ENCODE data around the gene SKIL.

Gene SKIL

DNA sequence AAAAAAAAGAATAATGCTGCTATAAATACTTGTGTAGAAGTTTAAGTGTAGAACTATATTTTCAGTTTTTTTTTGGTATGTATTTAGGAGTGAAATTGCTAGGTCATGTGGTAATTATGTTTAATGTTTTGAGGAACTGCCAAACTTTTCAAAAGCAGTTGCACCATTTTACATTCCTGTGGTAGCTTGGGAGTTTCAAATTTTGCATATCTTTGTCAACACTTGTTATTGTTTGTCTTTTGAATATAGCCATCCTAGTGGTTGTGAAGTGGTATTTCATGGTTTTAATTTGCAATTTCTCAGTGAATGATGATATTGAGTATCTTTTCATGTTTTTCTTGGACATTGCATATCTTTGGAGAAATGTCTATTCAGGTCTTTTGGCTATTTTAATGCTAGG, 30.4 kb downstream of the SKIL start:
- in situ Hi-C loops (cut with MboI; ENCODE audit: low sequenced_read_pairs), result no loop called here

DNA sequence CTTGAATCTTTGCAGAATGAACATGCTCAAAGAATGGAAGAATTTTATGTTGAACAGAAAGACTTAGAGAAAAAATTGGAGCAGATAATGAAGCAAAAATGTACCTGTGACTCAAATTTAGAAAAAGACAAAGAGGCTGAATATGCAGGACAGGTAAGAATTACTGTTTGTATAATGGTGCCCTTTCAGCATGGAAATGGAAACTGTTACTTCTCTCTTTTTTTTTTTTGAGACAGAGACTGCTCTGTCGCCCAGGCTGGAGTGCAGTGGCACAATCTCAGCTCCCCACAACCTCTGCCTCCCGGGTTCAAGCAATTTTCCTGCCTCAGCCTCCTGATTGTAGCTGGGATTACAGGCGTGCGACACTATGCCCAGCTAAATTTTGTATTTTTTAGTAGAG, 33.6 kb downstream of the SKIL start:
- in situ Hi-C loops (cut with MboI; ENCODE audit: low sequenced_read_pairs), result no loop called here

DNA sequence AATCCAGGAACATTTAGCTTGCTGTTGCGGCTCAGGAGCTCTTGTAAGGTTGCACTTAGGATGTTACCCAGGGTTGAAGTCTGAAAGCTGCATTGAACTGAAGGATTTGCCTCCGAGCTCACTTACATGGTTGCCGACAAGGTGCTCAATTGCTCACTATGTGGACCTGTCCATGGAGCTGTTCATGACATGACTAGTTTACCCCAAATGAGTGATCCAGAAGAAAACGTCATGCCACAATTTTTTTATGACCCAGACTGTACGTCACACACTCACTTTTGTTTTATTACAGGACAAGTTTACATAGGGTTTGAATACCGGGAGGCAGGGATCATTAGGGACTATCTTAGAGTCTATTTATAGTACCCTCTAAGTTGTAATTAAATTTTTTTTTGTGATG, 40.2 kb downstream of the SKIL start:
- in situ Hi-C loops (cut with MboI; ENCODE audit: low sequenced_read_pairs), result no loop called here

DNA sequence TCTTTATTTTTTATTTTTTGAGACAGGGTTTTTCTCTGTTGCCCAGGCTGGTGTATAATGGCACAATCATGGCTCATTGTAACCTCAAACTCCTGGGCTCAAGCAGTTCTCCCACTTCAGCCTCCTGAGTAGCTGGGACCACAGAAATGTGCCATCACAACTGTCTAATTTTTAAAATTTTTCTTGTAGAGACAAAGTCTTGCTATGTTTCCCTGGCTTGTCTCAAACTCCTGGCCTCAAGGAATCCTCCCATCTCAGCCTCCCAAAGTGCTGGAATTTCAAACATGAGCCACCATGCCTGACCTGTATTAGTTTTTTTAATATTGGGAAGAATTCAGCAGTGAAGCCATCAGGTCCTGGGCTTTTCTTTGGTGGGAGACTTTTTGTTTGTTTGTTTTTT, 47.6 kb downstream of the SKIL start:
- in situ Hi-C loops (cut with MboI; ENCODE audit: low sequenced_read_pairs), result no loop called here

DNA sequence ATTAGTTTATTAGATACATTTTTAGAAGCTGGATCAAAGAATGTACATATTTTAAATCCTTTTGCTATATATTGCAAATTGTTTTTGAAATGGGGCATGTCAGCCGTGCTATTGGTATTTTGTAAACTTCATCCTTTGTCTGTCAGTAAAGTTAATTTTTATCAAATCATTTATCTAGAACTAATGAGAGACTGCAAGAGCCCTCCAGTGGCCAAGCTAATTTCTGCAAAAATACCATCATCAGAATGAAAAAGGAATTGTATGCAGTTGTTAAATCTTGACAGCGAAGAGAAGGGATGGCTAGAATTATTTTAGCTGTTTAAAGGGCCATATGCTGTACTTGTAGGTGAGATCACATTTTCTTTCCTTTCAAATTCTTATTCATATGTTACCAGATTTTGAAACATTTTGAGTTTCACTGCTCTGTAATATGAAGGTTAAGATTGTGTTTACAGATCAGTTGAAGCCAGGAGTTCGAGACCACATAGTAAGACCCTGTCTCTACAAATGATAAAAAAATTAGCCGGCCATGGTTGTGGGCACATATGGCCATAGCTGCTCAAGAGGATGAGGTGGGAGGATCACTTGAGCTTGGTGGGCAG, 53.0 kb downstream of the SKIL start:
- in situ Hi-C loops (cut with MboI; ENCODE audit: low sequenced_read_pairs), result no loop called here

DNA sequence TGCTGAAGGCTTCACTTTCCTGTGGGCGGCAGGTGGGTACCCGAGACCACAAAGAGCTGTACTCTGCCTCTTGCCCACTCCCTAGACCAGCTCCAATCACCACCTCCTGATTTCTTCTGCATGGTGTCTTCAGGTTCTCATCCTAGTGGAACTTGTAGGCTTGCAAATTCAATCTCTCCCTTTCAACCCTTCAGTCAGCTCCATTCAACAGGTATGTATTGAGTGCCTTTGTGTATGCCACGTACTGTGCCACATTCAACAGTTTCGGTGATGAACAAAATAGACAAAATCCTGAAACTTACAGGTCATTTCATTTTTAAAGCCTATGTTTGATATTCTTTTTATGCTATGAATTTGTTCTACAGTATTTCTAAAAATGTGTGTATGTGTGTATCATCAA, 55.8 kb downstream of the SKIL start:
- in situ Hi-C loops (cut with MboI; ENCODE audit: low sequenced_read_pairs), result no loop called here

DNA sequence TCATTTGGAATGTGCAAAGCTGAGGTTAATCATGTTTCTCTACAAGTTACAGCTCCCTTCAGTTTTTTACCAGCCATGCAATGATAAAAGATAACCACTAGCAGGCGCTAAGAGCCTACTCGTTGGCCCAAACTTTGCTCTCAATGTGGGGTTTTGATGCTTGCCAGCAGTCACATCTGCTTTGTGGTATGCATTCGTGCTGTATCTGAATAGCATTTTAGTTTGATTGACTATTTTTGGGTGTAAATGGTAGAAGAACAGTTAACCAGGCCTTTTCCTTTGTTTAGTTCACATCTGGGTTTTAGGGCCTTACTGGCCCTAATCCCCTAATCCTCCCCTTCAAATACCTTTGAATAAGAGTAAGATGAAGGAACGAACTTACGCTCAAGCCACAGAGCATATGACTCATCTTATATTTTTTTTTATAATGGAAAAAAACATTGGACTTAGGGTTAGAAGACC, 56.7 kb downstream of the SKIL start:
- in situ Hi-C loops (cut with MboI; ENCODE audit: low sequenced_read_pairs), result no loop called here

DNA sequence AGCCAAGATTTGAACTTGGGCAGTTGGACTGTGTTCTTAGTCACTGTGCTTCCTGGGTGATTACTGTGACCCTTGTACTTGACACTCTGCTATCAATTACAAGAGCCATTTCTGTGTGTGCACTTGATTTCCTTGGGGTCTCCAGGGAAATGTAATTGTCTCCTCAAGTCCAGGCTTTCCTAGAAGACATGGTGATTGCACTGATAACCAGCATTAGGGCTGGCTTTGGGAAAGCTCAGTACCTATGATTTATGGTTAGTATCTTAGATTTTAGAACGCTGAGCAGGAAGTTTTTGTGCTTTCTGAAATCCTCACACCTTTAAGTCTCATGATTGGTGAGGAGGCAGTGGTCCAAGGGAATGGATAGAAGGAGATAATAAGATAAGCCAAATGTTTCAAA, 59.6 kb downstream of the SKIL start:
- in situ Hi-C loops (cut with MboI; ENCODE audit: low sequenced_read_pairs), result no loop called here

DNA sequence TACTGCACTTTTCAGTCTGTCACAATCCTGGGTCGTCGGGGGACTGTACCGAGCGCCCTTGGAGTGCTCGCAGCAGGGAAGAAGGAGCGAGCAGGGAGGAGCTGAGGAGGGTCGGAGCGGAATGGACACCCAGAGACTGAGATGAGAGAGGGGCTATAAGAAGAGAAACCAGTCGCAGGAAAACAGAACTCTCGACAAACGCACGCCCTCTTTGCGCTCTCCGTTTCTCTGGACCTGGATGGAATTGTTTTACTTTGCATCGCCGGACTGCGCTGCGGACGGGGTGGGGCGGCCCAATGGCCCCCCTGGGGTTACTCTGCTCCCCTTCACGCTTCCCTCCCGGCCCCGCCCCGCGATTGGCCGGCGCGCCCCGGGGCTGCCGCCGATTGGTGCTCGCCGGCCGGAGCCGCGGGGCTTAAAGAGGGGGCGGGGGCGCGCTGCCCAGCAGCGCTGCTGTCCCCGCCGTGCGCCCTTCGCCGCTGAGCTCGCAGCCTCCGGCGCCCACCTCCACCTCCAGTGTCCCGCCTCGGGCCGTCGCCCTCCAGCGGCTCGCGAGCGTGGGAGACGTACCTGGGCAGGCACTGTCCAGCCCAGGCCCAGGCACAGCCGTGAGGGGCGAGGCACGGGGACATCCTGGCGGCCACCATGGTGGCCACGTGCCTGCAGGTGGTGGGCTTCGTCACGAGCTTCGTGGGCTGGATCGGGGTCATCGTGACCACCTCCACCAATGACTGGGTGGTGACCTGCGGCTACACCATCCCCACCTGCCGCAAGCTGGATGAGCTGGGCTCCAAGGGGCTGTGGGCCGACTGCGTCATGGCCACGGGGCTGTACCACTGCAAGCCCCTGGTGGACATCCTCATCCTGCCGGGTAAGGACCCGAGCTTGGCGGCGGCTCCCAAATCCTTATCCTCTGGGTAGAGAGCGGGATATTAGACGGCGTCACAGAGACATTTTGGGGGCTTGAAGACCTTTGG, 61.2 kb downstream of the SKIL start, which contains the start of gene CLDN11:
Gene CLDN11 (plus strand): TSS at position 447 of the 977 bp plus-strand sequence. CDS start 199 bp downstream, at position 646.
- in situ Hi-C loops (cut with MboI; ENCODE audit: low sequenced_read_pairs), result no loop called here

DNA sequence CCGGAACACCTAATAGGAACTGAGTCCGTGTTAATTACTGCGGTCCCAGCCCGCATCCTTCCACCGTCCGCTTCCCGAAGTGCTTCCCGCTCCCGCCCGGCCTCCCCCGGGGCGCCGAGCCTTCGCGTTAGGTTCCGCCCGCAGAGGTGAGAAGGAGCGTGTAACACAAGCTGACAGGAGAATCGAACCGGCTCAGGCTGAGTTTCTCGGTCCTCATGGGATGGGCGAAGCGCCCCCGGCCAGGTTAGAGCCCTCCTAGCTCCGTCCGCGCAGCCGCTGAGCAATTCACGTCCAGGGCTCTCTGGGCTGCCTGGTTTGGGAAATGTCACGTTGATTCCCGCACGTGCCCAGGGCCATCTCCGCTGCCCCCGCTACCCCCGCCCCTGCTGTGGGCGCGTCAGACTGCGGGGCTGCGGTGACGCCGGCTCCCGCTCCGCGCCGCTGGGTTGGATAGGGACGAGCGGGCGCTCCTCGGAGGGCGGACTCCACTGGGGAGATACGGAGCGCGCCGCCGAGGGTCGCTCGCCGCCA, 62.1 kb downstream of the SKIL start:
- in situ Hi-C loops (cut with MboI; ENCODE audit: low sequenced_read_pairs), result no loop called here

DNA sequence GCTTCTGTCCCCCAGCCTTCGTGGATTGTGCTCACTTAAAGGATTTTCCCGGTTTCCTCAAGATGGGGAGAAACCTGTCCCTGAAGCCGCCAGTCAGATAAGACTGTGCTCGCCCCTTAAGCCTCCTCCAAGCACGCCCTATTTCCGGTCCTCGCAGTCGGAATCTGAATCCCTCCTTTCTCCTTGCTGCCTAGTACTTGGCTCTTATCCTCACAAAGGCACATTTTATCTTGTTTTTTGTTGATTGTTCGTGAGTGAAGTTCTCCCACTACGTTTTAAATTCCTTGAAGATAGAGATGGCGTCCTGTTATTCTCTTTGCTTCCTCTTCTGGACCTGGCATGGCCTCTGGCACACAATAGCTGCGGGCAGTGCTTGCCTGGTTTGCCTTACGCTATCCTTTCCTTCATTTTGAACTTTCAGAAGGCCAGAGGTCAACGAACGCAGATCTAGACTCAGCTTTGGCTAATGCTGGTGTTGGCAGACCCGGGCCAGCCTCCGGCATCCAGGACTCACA, 62.8 kb downstream of the SKIL start:
- in situ Hi-C loops (cut with MboI; ENCODE audit: low sequenced_read_pairs), result no loop called here

DNA sequence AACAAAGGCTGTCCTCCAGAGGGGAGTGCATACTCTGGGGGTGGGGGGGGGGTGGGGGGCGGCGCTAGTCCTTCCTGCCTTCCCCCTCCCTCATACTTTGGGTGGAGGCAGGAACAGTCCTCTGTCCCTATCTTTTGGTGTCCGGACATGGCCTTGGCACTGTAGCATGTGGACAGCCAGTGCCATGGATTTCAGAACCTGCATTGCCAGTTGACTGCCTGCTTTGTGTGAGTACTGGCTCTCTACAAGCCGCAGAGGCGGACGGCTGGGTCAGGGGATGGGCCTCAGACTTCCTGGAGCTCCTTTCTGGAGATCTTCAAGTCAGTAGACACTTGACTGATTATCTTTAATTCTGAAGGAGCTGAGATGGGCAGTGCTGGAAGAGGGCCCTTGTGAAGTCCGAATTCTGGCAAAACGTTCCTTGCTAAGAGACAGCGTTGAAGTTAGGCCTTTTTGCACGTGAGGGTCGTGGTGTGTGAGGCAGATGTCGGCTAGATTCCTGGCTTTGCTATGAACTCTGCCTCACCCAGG, 63.7 kb downstream of the SKIL start:
- in situ Hi-C loops (cut with MboI; ENCODE audit: low sequenced_read_pairs), result no loop called here

DNA sequence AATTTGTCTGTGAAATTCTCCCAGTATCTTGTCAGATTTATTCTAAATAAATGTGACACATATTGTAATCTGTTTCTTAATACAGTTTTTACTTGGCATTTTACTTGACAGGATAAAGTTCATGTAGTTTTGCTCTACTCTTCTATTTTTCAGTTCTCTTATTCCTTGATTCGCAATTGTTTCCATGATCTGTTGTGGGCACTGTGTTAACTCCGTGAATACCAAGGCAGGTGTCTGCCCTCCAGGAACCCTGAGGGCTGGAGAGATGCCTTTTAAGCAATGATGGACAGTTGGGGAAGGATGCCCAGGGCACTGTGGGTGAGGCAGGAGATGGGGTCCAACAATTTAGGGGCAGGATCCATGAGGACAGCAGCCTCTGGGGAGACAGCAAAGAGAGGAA, 64.2 kb downstream of the SKIL start:
- in situ Hi-C loops (cut with MboI; ENCODE audit: low sequenced_read_pairs), result no loop called here

DNA sequence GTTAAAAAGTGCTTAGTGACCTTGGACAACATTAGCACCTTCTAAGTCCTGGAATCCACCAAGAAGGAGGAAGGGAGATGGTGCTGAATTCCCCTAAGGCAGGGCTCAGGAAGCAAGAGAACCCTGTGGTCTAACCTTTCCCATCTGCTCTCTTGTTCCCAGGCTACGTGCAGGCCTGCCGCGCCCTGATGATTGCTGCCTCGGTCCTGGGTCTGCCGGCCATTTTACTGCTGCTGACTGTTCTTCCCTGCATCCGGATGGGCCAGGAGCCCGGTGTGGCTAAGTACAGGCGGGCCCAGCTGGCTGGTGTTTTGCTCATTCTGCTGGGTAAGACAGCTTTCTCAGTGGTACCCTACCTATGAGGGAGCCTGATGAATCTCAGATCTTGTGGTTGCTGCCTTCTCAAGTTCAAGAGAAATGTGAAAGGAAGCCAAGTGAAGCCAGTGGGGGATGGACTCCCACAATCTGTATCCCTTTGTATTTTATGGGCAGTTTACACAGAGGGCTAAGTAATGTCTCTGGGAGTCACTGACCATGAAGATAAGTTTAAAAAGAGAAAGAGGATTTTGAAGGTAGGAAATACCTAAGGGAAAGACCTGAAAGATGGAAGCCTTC, 65.6 kb downstream of the SKIL start:
- in situ Hi-C loops (cut with MboI; ENCODE audit: low sequenced_read_pairs), result no loop called here

DNA sequence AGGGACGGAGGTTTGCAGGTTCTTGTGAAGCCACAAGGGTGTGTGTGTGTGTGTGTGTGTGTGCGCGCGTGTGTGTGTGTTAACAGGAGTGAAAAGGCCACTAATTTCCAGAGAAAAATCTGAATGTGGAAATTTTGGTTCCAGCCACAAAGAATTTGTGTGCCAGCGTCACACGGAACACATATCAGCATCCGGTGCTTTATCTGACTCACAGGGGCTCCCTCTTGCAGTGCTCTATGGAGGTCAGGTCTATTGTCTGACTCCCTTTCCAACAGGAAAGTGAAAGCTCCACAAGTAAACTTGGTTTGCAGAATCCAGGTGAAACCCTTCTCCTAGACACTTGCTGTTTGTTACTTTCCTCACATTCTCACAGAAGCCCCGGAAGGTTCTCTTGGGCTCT, 67.4 kb downstream of the SKIL start:
- in situ Hi-C loops (cut with MboI; ENCODE audit: low sequenced_read_pairs), result no loop called here

DNA sequence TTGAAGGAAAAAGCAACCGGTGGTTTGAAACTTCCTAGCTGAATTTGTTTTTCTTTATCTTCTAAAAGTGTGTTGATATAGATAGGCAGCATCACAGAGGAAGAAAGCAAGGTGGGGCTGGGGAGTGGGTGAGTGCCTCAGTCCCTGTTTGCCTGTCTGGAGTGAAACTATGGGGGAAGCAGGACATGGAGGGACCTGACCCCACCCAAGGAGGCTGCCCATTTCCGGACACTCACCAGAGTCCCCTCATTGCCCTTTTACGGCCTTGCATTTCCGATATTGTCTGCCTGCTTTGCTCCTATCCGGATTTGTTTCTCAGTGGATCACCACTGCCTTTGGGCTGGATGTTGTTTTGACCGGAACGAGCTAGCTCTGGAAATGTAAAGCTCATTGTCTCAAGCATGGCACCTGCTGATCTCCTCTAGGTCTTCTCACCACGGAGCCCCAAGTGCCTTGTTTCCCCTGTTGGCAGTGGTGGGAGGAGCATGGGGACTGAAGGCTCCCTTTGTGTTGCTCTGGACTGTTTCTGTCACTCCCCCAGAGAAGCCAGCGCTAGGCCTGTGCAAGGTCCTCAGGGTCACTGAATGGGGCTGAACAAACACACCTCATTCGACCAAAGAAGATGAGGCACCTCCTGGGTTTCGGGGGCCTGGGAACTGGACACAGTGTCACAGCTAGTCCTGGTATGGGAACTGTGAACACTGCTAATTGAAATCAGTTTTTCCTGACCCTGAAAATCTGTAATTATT, 68.2 kb downstream of the SKIL start:
- in situ Hi-C loops (cut with MboI; ENCODE audit: low sequenced_read_pairs), result no loop called here

DNA sequence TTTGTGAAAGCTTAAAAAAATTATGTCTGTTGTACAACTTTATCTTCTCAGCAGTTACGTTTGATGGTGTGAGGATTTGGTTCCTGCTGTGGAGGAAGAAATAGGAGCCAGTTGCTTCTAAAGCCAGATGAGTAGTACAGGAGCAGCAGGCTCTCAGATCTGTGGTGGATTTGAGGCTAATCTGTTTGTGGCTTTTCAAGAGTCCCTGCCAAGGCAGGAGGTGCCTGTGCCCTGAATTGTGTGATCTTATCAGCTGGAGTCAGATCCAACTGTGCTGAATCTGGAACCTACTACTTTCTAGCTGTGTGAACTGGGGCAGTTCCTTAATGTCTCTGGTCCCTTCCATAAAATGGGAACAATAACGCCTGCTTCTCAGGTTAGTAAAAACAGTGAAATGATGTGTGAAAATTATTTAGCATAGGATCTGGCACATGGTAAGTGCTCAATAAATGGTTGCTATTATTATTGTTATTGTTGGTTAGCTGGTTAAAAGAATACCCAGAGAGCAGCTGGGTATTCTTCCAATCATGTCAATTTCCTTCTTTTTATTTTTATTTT, 68.8 kb downstream of the SKIL start:
- in situ Hi-C loops (cut with MboI; ENCODE audit: low sequenced_read_pairs), result no loop called here

DNA sequence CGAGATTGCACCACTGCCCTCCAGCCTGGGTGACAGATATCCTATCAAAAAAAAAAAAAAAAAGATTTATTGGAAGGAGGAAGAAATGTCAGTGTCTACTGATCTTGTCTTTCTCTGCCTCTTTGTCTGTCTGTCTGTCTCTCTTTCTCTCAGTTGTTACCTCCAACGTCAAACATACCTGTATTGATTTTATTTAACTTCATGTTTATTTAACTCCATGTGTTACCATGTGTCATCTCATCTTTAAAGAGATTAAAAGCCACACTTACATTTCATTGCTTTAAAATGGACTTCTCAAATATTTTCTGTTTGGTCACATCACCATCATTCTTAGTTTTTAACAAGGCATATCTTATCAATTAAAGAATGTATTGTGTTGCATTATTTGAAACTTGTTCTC, 70.6 kb downstream of the SKIL start:
- in situ Hi-C loops (cut with MboI; ENCODE audit: low sequenced_read_pairs), result no loop called here

DNA sequence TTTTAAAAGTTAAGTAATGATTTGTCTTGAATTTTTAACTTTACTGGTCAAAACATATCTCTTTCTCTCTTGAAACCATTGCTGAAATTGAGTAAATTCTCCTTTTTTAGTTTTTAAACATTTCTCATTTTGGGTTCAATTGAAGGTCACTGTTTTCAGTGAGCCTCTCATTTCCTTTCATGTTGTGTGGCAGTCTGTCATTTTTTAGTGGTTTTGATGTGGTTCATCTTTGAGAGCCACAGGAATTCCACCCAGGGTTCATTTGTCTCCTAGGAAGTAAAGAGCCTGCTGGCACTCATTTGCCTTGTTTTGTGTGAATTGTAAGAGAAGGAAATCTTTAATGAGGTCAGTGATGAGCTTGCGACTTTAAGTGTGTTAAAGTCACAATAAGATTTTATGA, 71.5 kb downstream of the SKIL start:
- in situ Hi-C loops (cut with MboI; ENCODE audit: low sequenced_read_pairs), result no loop called here

DNA sequence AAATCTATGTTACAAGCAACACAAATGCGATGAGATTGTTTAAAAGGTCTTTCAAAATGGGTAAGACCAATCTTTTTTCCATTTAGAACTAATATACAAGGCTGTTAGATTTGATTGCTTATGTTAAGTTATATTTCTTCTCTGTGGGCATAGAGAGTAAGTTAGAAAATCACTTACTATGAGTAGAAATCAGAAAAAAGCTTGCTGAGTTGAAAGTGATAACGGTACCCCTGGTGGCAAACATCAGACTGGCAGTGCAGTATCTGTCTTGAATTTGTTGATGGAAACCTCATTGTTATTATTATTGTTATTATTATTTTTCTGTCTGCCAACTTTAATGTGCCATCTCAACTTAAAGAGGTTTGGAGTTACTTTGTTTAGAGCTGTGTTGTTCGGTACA, 73.5 kb downstream of the SKIL start:
- in situ Hi-C loops (cut with MboI; ENCODE audit: low sequenced_read_pairs), result no loop called here

All from HL-60/S4 treated with phorbol 12-myristate 13-acetate at 8.2 ng/mL for 4 days and 3 days (cell line).